Measurements from ENCODE around the gene NCBP3. TPM values are rescaled to one million over a fixed set of nuclear protein-coding genes. Genes with fewer than 3 reads are reported as not detected.

NCBP3 gene
- total and polyA plus RNA-seq, 2 of the 8 experiments (the other 6 are each of a cell fraction or from before 2014, with no cell fraction given), result 19.6 to 46.1 TPM

DNA sequence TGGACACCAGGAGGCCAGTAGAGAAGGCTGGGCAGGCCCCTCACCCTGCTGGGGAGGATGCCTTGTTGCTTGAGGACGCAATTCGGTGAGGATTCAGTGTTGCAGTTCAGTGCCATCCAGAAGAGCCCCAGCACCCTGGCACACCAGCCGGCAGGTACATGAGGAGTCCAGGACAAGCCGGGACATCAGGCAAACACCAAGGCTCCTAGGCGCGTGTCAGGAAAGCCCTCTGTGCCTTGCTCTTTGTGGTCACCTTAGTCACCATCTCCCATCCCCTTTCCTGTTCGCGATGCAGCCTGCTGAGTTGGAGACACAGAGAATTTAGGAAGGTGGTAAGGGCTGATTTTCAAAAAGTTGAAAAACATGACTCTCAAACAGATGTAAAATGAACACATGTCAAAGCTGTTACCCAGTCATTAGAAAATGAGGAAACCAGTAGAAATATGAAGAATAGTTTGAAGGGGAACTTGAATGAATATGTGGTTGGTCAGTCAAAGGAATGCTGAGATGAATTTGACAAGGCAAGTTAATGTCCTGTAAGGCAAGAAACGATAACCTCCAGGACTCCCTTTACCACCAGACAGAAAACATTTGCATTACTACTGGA, 2.3 kb upstream of the NCBP3 start (continued):
- no peak for TF ChIP-seq RFX5 (IDR thresholded peaks at IDR 0.05; ENCODE audit: borderline replicate concordance, low read depth, low read length)
- no peak for TF ChIP-seq GTF2F1 (IDR thresholded peaks at IDR 0.05; ENCODE audit: borderline replicate concordance, low read depth, low read length)
- no peak for TF ChIP-seq CBX8 (IDR thresholded peaks at IDR 0.05; ENCODE audit: borderline replicate concordance, low read depth, low read length)
